NCI-H1092 (cell line): ENCODE measurements around the gene CD247.
"Not testable (repeated sequence)": the region's sequence is repeated elsewhere in the genome, so short reads cannot be mapped to it uniquely, and the experiment has no call there.

Experiments used
- DNase-seq: peaks from one replicate; lab custom pipeline; 2025; lab: John Stamatoyannopoulos, UW

The CD247 gene

GRCh38 chr1:167518331-167518700, at the start of gene CD247:
TSS of gene CD247 (minus strand) at chr1:167518529. CDS start at chr1:167518465, 64 bp downstream.
- DNase-seq: no peak

DNA sequence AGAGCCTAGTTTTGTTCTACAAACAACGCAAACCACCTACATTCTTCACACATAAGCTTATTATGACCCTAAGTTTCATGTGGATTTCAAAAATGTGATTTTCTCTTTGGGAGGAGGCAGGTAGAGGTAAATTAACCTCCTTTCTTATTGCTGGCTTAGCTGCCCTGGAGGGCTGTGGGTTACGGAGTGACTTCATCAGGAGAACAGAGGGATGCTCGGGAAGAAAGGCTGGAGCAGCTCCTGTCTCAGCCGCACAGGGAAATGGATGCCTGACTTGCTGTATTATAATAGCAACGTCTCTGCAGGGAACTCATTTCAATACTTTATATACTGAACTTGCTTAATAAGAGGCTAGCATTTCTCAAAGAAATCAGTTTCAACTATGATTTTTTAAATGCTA, 49.3 kb upstream of the CD247 start:
- DNase-seq: no peak

DNA sequence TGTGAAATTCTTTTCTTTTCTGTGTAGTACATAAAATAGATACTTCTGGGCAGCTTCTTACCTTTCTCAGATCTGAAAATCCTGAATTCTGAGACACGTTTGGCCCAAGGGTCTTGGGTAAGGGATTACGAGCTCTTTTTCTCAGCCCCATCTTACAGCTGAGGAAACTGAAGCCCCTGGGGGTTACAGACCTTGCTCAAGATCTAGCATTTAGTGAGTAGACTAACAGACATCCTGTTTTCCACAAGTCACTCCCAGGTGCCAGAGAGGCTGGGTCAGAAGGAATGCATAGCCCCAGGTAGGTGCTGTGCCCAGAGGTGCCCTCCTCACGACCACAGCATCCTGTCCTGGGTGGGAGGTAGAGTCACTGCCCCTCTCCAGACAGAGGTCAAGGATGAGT, 48.4 kb upstream of the CD247 start:
- no peak for DNase-seq

DNA sequence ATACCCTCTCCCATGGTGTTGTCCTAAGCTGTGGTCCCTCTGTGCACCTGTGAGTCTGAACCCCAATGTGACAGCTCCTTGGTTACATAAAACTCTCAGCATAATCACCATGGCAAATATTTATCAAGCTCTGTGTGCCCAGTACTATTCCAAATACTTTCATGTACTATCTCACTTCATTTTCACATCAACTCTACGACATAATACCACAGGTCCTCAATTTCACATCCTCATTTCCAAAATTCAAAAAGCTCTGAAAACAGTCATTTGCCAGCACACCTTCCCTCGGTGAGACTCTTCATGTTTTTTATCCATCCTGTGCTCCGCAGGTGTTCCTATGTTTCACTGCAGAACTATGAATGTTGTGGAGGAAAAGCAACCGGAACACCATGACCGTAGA, 47.6 kb upstream of the CD247 start:
- DNase-seq: no peak

DNA sequence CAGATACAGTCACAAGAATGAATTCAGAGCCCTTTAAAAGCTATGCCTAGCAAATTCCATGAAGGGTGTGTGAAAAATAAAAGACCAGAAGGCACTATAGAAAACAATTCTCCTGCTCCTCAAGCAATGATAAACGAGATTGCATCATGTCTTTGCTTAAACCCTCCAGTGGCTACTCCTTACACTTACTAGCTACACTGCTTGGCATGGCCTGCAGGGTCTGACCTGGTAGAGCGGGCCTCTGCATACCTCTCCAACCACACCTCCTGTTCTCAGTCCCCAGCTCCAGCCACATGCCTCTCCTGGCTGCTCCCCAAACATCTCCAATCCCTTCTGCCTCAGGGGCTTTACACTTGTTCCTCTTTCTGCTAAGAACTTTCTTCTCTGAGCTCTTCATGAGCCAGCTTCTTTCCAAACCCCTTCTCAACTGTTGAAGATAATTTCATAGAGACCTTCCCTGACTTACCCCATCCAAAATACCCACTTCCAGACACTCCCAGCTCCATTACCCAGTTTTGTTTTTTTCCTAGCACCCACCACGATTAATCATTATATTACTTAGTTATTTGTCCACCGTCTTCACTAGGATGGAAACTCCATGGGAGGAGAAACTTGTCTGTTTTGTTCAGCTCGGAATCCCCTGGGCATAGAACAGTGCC, 46.4 kb upstream of the CD247 start:
- DNase-seq: no peak

GRCh38 chr1:167563579-167564246, 45.4 kb upstream of the CD247 start:
- DNase-seq: peak; percentile 16

- DNase-seq: no peak
These were observed 44.4 kb upstream of the CD247 start for GRCh38 chr1:167562702-167563101.

DNA sequence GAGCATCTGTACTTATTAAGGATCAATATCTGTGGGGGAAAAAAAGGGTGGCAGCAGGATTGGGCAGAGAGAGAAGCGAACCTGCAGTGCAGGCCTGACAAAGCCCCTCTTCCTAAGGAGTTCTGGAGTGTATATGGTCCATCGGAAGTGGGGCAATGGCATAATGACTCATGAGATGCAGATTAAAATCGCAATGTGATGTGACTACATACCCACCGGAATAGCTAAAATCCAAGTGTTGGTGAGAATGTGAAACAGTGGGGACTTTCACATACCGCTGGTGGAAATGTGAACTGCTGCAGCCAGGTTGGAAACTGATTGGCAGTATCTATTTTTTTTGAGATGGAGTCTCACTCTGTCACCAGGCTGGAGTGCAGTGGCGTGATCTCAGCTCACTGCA, 43.4 kb upstream of the CD247 start:
- no peak for DNase-seq

DNA sequence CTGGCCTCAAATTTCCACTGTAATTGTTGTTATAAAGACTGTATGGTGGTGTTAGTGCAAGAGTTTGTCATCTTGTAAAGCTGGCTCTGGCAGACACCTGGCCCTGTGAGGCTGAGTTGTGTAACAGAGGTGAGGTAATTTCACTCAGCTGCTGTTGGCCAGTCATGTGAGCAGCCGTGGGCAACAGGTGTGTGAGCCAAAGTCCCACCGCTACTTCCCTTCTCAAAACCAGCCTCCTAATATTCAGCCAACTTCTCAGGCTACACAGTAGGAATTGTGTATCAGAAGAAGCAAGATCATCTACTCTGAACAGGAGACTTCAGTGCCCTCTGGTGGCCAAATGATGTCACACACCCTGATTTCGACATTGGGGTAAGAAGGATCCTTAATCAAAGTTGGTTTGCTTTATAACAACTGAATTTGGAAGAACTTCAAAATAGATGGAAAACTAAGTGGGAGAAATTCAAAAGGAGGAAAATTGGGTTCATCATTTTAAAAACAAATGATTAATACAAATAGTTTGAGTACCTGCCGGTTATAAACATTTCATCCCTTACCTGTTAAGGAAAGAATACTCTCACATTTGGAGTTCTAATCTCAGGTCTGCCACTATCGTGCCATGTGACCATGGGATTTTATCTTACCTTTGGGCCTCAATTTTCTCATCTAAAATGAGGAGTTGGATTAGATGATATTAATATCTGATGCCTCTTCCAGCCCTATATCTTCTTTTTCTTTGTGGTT, 37.8 kb upstream of the CD247 start:
- DNase-seq: peak; percentile 47

DNA sequence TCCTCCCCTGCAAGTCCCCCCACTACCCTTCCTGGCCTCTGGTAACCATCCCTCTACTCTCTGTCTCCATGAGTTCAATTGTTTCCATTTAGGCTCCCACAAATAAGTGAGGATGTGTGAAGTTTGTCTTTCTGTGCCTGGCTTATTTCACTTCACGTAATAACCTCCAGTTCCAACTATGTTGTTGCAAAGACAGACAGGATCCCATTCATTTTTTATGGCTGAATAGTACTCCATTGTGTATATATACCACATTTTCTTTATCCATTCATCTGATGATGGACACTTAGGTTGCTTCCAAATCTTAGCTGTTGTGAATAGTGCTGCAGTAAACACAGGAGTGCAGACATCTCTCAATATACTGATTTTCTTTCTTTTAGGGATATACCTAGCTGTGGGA, 36.7 kb upstream of the CD247 start:
- not testable (repeated sequence) for DNase-seq

GRCh38 chr1:167554028-167554779, 35.9 kb upstream of the CD247 start:
- no peak for DNase-seq

DNA sequence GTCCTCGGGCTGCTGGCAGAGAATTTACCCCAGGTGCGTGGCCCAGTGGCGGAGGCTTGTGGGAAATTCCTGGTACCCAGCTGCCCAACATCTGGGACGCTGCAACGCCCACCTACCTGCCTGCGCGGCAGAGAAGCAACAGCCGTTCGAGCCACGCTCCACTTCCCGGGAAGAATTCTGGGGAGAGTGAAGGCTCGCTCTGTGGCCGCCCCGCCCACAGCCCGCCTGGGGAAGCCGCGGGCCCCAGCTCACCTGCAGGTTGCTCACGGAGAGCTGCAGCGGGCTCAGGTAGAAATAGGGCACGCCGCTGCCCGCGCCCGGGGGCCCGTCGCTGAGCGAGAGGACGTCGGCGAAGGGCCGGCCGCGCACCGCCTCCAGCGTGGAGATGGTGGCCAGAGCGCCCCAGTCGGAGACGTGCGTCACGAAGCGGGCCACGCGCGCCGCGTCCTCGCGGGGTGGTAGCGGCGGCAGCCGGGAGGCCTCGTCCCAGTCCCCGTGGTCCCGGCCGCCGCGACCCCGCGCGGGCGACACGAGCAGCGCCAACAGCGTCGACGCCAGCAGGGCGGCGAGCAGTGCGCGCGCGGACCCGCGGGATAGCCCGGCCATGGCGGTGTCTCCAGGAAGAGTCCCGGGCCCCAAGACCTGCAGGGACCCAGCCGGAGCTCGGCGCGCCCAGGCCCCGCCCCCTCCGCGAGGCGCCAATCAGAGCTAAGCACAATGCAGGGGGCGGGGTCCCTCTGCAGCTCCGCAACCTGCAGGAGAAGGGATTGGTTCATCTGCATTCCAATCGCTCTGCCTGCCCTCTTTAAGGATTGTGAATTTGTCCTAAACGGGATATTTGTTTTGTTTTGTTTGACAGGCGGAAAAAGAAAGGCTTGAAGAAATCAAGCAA, 35.1 kb upstream of the CD247 start, which contains the start of gene CREG1:
TSS of gene CREG1 (minus strand) at position 627 of the 892 bp plus-strand sequence.
- DNase-seq: peak; percentile 74

DNA sequence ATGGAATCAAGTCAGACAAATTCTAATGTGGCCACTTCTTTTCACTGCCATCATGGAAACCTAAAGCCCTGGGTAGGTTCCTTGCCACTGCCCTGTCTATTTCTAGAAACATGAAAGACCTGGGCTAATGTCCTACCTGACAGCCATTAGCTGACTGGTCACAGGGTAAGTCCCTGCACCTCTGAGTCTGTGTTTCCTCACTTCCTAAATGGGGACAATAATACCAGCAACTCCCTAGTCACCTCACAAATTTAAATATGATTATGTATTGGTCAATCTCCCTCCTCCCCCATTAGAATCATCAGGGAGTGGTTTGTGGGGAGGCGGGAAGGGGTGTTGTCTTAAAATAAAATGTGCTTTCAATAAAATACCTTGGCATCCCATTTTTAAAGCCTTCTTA, 33.0 kb upstream of the CD247 start:
- DNase-seq: no peak

DNA sequence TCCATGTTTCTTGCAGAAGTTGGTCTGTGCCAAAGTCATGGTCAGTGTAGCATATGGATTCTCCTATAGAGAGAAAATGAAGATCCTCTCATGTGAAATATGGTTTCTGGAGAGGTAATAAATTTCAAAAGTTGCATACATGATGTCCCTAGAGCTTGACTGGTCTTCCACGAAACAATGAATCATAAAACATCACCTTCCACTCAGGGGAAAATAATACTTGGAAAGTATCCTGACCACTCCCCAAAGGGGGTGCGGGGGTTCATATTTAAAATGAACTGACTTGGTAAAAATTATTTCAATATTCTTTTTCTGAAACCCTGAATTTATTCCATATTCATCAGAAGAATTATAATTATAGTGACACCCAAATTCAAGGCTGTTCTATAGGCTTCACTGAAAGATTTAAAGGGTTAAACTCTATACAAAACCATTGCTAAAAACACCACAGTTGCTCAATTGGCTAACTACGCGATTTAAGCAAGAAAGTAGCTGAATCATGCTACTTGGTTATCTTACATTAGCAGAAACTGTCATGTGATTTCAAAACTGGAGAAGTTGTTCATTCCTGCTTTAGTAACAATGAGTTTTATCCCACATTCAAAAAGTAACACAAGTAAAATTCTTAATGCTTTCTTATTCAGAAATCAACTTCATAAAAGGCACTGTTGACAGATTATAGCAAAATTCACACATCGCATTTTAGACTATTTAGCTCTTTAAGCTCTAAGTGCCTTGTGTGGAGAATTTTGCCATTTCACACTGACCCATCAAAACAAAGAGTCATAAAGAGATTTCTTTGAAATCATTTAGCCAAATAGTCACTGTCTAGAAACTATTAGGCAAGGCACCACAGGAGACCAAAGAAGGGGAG, 30.0 kb upstream of the CD247 start:
- no peak for DNase-seq

GRCh38 chr1:167546935-167547334, 28.6 kb upstream of the CD247 start:
- DNase-seq: no peak

DNA sequence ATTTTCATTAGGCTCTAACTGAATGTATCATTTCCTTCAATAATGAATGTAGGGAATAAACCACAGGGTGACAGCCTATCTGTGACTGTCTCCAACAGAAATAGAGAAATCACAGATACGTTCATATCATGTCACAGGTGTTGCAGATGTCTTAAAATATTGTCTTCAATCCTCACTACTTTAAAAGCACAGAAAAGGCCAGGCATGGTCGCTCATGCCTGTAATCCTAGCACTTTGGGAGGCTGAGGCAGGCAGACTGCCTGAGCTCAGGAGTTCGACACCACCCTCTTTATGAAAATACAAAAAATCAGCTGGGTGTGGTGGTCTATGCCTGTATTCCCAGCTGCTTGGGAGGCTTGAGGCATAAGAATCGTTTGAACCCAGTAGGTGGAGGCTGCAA, 27.0 kb upstream of the CD247 start:
- no peak for DNase-seq

DNA sequence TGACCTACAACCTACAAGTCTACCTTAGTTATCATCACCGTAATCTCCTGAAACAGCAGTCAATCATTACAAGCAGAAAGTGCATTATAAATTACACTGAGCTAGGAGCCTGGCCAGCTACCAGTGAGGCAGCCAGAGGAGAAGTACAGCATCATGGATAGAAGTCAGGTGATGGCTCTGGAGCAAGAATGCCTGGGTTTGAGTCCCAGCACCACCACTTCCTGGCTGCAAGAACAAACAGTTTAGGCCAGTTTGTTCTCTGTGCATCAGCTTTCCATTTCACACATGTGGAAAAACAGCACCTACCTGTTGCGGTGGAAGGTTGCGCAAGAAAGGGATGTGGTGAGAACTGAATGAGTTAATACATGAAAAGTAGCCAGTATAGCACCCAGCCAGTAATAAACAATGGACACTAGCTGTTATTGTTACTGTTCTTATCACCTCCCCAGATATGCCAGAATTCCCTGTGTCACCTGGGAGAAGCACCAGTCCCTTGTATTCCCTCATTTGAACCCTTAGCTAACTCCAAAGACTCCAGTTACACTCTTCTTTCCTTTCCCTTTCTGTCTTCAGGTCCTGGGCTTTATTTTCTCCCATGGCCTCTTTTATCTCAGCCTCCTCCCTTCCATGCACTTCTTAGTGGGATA, 26.2 kb upstream of the CD247 start:
- DNase-seq: no peak

- DNase-seq: no peak
These were observed 25.1 kb upstream of the CD247 start for GRCh38 chr1:167543199-167543990.
